Mucosa of descending colon (tissue), 3 donors: ENCODE results near the gene DUSP8. TPM values are rescaled to one million over a fixed set of nuclear protein-coding genes. Genes with fewer than 3 reads are reported as not detected.
A peak's percentile ranks its signal among the peaks of the same experiment; 100 is the strongest.

Experiments used
- ATAC-seq: fragments of 200-7000 bp; cut with Tn5 transposase; one replicate; pipeline ENCODE4 v1.9.1; 2020; ENCODE audit warnings: mild to moderate bottlenecking, moderate library complexity
- DNase-seq, 3 donors: peaks; one replicate each; pipeline ENCODE4 v3.0.0-alpha.2; 2020
- H3K36me3 ChIP-seq: fragments of 200-600 bp; one replicate; pipeline ENCODE4 v1.8.0; 2021; ENCODE audit warnings: low read depth, mild to moderate bottlenecking
- H3K4me1 ChIP-seq: fragments of 200-600 bp; one replicate; pipeline ENCODE4 v1.8.0; 2021; ENCODE audit warnings: low read depth, mild to moderate bottlenecking
- H3K4me3 ChIP-seq: fragments of 200-600 bp; one replicate; pipeline ENCODE4 v1.8.0; 2021; ENCODE audit warnings: mild to moderate bottlenecking
- H3K9me3 ChIP-seq: fragments of 200-600 bp; one replicate; pipeline ENCODE4 v1.8.0; 2021; ENCODE audit warnings: mild to moderate bottlenecking
- CTCF ChIP-seq: fragments of 200-600 bp; IDR thresholded peaks from one replicate; pipeline ENCODE4 v1.8.0; 2022; ENCODE audit warnings: antibody characterized with exemption, mild to moderate bottlenecking
- intact Hi-C, 2 donors: fragments of 100-400 bp; cut with DNase I in 1 of 2; cut with micrococcal nuclease in 1 of 2; formaldehyde crosslinking; loops; one replicate each; pipeline versions ENCODE4 v1.11.0 to v1.11.1; 2022; cut with DNase I, micrococcal nuclease
- total RNA-seq, 3 donors: library from RNA; stranded (reverse); fragmentation: NEBNext Ultra II Directional in 2 of 3; extraction: Animal tissue kit (Norgen Biotek cat#: 25700) in 2 of 3; gene quantifications; one replicate each; pipeline versions ENCODE4 v1.2.1 to v1.2.4, GENCODE V29; 2021 to 2023
- donor health status: DM: no; HTN: no; CAD: no; lungs with moderate emphysema.
- donor health status: DM: no; HTN: no; CAD: no.
- donor health status: DM: no; HTN: yes; CAD: no.

The DUSP8 gene
- total RNA-seq, 3 donors from 2014 or later, result 28.2 to 31.7 (median 28.5) TPM

DNA sequence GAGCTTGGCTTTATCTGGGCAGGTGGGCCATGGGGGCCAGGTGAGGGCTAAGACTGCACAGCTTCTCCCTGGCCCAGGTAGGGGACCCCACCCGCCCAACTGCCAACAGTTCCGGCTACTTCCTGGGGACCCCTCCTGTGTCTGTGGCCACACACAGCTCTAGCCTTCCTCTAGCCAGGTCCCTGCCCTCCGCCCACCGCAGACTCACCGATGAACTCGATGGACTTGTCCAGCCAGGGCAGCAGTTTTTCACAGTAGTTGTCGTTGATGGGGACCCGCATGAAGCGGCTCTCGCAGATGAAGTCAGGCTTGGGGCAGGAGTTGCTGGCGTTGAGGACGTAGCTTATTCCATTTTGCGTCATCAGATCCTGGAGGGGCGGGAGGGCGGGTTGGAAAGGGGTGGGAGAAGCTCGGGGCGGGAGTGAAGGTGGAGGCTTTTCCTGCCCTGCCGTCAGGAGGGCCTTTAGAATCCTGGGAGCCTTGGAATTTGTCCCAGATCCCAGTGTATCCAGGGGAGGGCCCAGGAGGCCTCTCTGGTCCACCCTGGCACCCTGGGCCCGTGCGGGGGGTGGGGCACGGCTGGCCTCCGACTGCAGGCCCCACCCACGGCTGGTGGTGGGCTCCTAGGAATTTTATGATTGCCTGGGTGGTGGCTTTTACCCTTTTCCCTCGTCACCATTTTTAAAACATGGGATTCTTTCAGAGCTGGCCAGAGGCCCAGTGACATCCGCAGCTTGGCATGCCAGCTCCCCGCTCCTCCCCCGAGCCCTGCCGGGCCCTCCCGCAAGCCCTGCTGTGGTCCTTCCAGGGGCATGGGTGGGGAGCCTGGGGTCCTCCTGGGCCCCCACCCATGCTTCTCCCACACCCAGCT, 13.9 kb downstream of the DUSP8 start:
- TF ChIP-seq CTCF, result no peak
- H3K36me3 ChIP-seq, result no peaks in the 10 kb centered on the region
- H3K4me1 ChIP-seq, result peaks cover 31% of the 10 kb centered on the region
- intact Hi-C loops, result no loop called here
- no peak overlapping the region for H3K4me3 ChIP-seq
- DNase-seq (peak in 2 of 3 donors; percentile 62 to 66), ATAC-seq (peak; percentile 20)
- H3K9me3 ChIP-seq, result no peaks in the 10 kb centered on the region

DNA sequence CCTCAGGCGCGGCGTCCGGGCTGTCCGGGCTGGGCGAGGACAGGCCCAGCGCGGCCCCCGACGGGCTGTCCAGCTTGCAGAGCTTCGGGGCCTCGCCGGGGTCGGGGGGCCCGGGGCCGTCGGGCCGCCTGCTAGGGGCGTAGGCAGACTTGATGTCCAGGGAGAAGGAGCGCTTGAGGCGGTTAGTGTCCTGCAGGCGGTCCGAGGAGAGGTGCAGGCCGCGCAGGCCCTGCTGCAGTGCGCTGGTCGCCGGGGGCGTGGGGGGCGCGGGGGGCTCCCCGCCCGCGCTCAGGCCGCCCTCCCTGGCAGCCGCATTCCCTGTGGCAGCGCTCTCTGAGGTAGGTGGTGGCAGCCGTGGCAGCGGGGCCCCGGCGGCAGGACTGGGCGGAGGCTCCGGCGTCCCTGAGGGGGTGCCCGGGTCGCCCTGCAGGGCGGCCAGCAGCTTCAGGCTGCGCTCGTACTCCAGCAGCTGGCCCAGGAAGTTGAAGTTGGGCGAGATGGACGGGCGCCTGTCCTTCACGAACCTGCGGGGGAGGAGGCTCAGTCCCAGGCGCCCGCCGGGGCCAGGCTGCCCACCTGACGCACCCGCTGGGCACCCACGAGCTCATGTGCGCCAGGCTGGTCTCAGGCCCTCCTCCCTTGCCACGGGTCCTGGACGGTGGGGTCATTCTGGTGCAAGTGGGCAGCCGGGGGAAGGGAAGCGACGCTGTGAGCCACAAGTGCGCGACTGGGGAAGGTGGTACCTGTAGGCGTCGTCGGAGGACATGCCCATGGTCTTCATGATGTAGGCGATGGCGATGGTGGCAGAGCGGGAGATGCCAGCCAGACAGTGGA, 14.8 kb downstream of the DUSP8 start:
- ATAC-seq (no peak), DNase-seq (peak in 2 of 3 donors; percentile 27 to 54)
- intact Hi-C loops, result no loop called here
- Histone ChIP-seq H3K4me3 (no peak overlapping the region), H3K36me3 (no peaks in the 10 kb centered on the region), H3K4me1 (peaks cover 31% of the 10 kb centered on the region), H3K9me3 (no peaks in the 10 kb centered on the region)
- TF ChIP-seq CTCF, result no peak

DNA sequence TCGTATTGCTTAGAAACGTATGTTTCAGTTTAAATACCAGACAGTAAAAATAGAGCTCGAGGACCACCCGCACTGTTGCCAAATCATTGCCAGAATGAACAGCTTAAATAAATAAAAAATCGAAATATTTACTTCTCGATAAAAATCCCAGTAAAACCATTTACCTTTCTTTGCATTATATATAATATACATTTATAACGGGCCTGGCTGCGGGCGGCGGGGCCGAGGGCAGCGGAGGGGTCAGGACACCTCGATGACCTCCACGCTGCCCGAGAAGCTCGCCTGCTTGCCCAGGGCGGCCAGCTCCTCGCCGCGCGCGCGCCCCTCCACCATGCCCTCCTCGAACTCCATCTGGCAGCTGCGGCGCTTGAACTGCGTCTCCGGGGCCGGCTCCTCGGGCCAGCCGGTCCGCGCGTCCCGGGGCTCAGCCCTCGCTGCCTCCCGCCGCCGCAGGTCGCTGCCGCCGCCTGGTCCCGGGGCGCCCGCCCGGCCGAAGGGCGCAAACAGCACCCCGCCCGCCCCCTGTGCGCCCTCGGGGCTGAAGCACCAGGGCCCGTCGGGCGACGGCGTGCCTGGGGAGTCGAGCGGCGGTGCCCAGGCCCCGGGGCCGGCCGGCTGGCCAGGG, 15.7 kb downstream of the DUSP8 start:
- TF ChIP-seq CTCF, result no peak
- DNase-seq, result peak in 1 of 3 donors; percentile 33
- no peaks in the 10 kb centered on the region for H3K36me3 ChIP-seq
- H3K4me1 ChIP-seq, result peaks cover 31% of the 10 kb centered on the region
- no peak for ATAC-seq
- intact Hi-C loops, result no loop called here
- no peaks in the 10 kb centered on the region for H3K9me3 ChIP-seq
- no peak overlapping the region for H3K4me3 ChIP-seq

DNA sequence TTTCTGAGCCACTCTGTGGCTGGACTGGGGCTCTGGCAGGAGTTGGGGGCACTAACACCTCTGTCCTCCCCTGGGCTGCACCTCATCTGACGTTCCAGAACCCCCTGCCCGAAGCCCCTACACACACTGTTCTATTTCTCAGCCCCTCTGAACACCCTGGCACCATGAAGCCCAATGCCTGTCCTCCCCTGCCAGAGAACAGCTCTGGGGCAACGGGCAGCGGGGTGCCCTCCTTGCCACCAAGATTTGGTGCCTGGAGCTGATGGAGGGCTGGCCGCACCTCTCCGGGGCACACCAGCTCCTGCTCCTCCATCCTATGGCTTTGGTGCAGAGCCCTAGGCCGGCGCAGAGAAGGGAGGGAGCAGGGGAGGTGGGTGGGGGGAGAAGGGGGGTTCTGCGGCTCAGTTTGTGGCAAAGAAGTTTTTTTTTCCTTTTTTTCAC, 16.3 kb downstream of the DUSP8 start:
- Histone ChIP-seq H3K4me3 (no peak overlapping the region), H3K4me1 (peaks cover 31% of the 10 kb centered on the region), H3K9me3 (no peaks in the 10 kb centered on the region), H3K36me3 (no peaks in the 10 kb centered on the region)
- intact Hi-C loops, result no loop called here
- DNase-seq, result peak in 1 of 3 donors; percentile 24
- no peak for ATAC-seq
- no peak for TF ChIP-seq CTCF

GRCh38 chr11:1554981-1555712, 16.9 kb downstream of the DUSP8 start:
- TF ChIP-seq CTCF, result no peak
- H3K36me3 ChIP-seq, result no peaks in the 10 kb centered on the region
- intact Hi-C loops, result no loop called here
- no peak overlapping the region for H3K4me3 ChIP-seq
- peaks cover 29% of the 10 kb centered on the region for H3K4me1 ChIP-seq
- ATAC-seq (no peak), DNase-seq (peak in 2 of 3 donors; percentile 48 to 53)
- H3K9me3 ChIP-seq, result no peaks in the 10 kb centered on the region
